K562 (cell line): ENCODE results near the gene TAF12. TPM values are rescaled to one million over a fixed set of nuclear protein-coding genes. Genes with fewer than 3 reads are reported as not detected.

Experiments
- BCOR ChIP-seq: fragments of 450-650 bp; IDR thresholded peaks from 2 replicates; pipeline ENCODE4 v1.6.1; 2016
- ETS2 ChIP-seq: IDR thresholded peaks from 2 replicates; pipeline ENCODE4 v1.6.1; 2016; ENCODE audit warnings: borderline replicate concordance, missing genetic modification characterization, mild to moderate bottlenecking, moderate library complexity, missing compliant biosample characterization; ENCODE audit not compliant: poor library complexity, severe bottlenecking
- FOXJ2 ChIP-seq: fragments of 200-800 bp; sonication (Bioruptor generic); IDR thresholded peaks from 2 replicates; pipeline ENCODE4 v1.6.1; 2016; ENCODE audit warnings: missing genetic modification characterization, missing compliant biosample characterization
- HMGN3 ChIP-seq: IDR thresholded peaks from 2 replicates; pipeline ENCODE4 v1.6.1; 2011; ENCODE audit warnings: borderline replicate concordance, low read depth, mild to moderate bottlenecking, mixed read lengths, low read length; ENCODE audit not compliant: insufficient read length; ENCODE audit errors: extremely low read depth
- MAFG ChIP-seq: fragments of 450-650 bp; conservative IDR thresholded peaks from 2 replicates; pipeline ENCODE4 v1.6.1; 2016; ENCODE audit warnings: missing genetic modification characterization, missing compliant biosample characterization
- NEUROD1 ChIP-seq: fragments of 150-350 bp; IDR thresholded peaks from 2 replicates; pipeline ENCODE4 v1.6.1; 2014; ENCODE audit warnings: borderline replicate concordance, low read length, low read depth; ENCODE audit not compliant: partially characterized antibody
- RNF2 ChIP-seq: sonication (generic); IDR thresholded peaks from 2 replicates; pipeline ENCODE4 v1.6.1; 2016
- TAF15 ChIP-seq: fragments of 200-400 bp; formaldehyde crosslinking; IDR thresholded peaks from 2 replicates; pipeline ENCODE4 v1.6.1; 2017; ENCODE audit warnings: mild to moderate bottlenecking, low read depth, low read length, moderate library complexity
- TCF3 ChIP-seq: sonication (generic); formaldehyde crosslinking; IDR thresholded peaks from 2 replicates; pipeline ENCODE4 v1.4.0; 2020; ENCODE audit warnings: mild to moderate bottlenecking, missing genetic modification reagents
- XRCC4 ChIP-seq: IDR thresholded peaks from one replicate; pipeline ENCODE4 v1.6.1; 2011; ENCODE audit not compliant: insufficient read depth, insufficient read length; ENCODE audit errors: extremely low read depth
- ZNF407 ChIP-seq: fragments of 450-650 bp; IDR thresholded peaks from 2 replicates; pipeline ENCODE4 v1.6.1; 2016; ENCODE audit warnings: low read depth
- polyA plus RNA-seq, 8 experiments: library from polyadenylated mRNA; depleted of rRNA in 4 of 8; stranded (reverse) in 5 of 8; unstranded in 3 of 8; fragments of >200 nt; fragmentation: Nextera tagmentation in 2 of 8; fragmentation: Illumina TruSeq in 1 of 8; extraction: Ambion mirVana in 2 of 8; extraction: Trizol in 1 of 8; gene quantifications; 2 replicates each; pipeline versions ENCODE4 v1.2.1 to v1.2.3, GENCODE V29; 2011 to 2014; ENCODE audit warnings: inconsistent platforms in 1 of 8, missing spikeins in 1 of 8
- total RNA-seq, 7 experiments: library from RNA; depleted of rRNA in 6 of 7; stranded (reverse); fragments of >200 nt in 6 of 7; fragmentation: Illumina TruSeq in 2 of 7; extraction: Trizol in 2 of 7; gene quantifications; 2 replicates each; pipeline versions ENCODE4 v1.2.1 to v1.2.3, GENCODE V29; 2011 to 2021; ENCODE audit warnings: low replicate concordance in 1 of 7
- TF ChIP-seq, protein P1 (sequence below): fragments of 250-450 bp; sonication (Bioruptor Pico); IDR thresholded peaks from 2 replicates; pipeline ENCODE4 v1.6.1; 2021; ENCODE audit warnings: mild to moderate bottlenecking

Gene TAF12
- total and polyA plus RNA-seq, 9 of the 15 experiments (the other 6 are each of a cell fraction or from before 2014, with no cell fraction given): 31.6 to 89.0 (median 50.5) TPM

DNA sequence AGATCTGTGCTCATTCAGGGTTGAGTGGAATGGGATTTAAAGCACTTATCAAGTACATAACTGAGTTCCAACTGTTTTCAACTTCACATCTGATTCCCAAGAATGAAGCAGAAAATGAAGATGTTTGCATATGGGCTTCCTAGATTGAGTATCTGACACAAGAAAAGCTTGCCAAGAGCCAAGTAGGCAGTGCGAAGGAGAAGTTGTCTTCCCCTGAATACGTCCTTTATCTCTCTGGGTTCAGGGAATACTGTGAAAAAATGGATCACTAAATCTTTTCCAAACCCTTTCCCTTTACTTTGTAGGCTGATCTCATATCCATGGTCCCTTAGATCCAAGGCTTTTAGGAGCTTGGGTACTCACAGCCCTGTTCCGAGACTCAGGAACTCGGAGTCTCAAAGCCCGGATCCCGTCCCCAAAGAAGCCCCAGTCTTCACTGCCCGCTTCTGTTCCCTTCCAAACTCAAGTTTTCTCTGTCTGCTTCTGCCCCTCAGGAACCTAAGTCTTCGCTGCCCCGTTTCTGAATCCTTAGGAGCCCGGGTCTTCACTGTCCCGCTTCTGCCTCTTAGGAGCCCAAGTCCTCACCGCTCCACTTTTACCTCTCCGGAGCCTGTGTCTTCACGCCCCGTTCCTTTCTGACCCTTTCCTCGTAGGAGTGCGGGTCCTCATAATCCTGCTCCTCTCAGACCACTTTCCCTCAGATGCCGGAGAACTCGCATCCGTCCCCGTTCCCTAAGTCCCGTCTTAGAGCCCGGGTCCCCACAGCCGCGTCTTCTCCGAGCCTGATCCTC is 616 bp downstream of the TAF12 start (continued):
- peak; percentile 24; the same call in 1 of the 2 replicates for TF ChIP-seq ZNF407
- no peak for TF ChIP-seq ETS2 (tag)
- TF ChIP-seq HMGN3: no peak
- no peak for TF ChIP-seq MAFG (tag)
- TF ChIP-seq FOXJ2 (tag): no peak
- TF ChIP-seq NEUROD1: no peak
- TF ChIP-seq TCF3: no peak
- no peak for TF ChIP-seq RNF2
- no peak for TF ChIP-seq BCOR
- TF ChIP-seq XRCC4: no peak
- TF ChIP-seq, protein P1, sequence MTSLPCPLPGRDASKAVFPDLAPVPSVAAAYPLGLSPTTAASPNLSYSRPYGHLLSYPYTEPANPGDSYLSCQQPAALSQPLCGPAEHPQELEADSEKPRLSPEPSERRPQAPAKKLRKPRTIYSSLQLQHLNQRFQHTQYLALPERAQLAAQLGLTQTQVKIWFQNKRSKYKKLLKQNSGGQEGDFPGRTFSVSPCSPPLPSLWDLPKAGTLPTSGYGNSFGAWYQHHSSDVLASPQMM (CRISPR knock-in tag): no peak
- no peak for TF ChIP-seq TAF15
